SH-SY5Y (cell line): Measurements from ENCODE around the gene PLD4.

ENCODE experiments used
- GATA2 ChIP-seq: IDR thresholded peaks from 2 replicates; pipeline ENCODE4 v1.6.1; 2011; ENCODE audit warnings: mild to moderate bottlenecking, low read depth, low read length
- GATA3 ChIP-seq: IDR thresholded peaks from 2 replicates; pipeline ENCODE4 v1.6.1; 2011; ENCODE audit warnings: low read depth, mild to moderate bottlenecking, low read length, moderate library complexity

- TF ChIP-seq GATA2 (no peak), GATA3 (no peak)
Observed at GRCh38 chr14:104927432-104927816, 2.7 kb downstream of the PLD4 start.
